Kidney (tissue), 14 donors: Measurements from ENCODE around the gene CATSPERD. TPM values are rescaled to one million over a fixed set of nuclear protein-coding genes. Genes with fewer than 3 reads are reported as not detected.
A peak's percentile ranks its signal among the peaks of the same experiment; 100 is the strongest.

Experiments
- DNase-seq, 5 donors: peaks; one replicate each; pipeline ENCODE4 v3.0.0-alpha.2; 2013 to 2020
- FAIRE-seq: peaks from 2 replicates; lab custom pipeline; 2012; peaks lifted over from hg19 to GRCh38; lab: Jason Lieb, UNC
- H3K27ac ChIP-seq, 2 donors: one replicate each; pipeline ENCODE4 v1.7.0; 2013; ENCODE audit warnings: low read depth in 2 of 2, low read length in 2 of 2, inconsistent platforms in 1 of 2
- H3K27me3 ChIP-seq: one replicate; pipeline ENCODE4 v1.7.1; 2013; ENCODE audit warnings: low read length, inconsistent platforms; ENCODE audit not compliant: control insufficient read depth, insufficient read depth
- H3K36me3 ChIP-seq, 3 donors: one replicate each; pipeline versions ENCODE4 v1.7.0 to v1.7.1; 2013; ENCODE audit warnings: low read length in 3 of 3, control low read depth in 1 of 3, inconsistent platforms in 1 of 3; ENCODE audit not compliant: insufficient read depth in 3 of 3, control insufficient read depth in 2 of 3
- H3K4me1 ChIP-seq, 3 donors: one replicate each; pipeline versions ENCODE4 v1.7.0 to v1.7.1; 2013; ENCODE audit warnings: low read length in 3 of 3, inconsistent platforms in 1 of 3, low read depth in 1 of 3; ENCODE audit not compliant: control insufficient read depth in 2 of 3, insufficient read depth in 2 of 3
- H3K4me3 ChIP-seq, 3 donors: one replicate each; pipeline versions ENCODE4 v1.7.0 to v1.8.1; 2013; ENCODE audit warnings: low read length in 3 of 3, control low read depth in 1 of 3, inconsistent platforms in 1 of 3
- H3K9ac ChIP-seq, 3 donors: one replicate each; pipeline versions ENCODE4 v1.7.0 to v1.7.1; 2013; ENCODE audit warnings: low read length in 3 of 3, control low read depth in 1 of 3, inconsistent platforms in 1 of 3
- H3K9me3 ChIP-seq, 3 donors: one replicate each; pipeline versions ENCODE4 v1.7.0 to v1.7.1; 2013; ENCODE audit warnings: low read length in 3 of 3, control low read depth in 1 of 3, inconsistent platforms in 1 of 3; ENCODE audit not compliant: control insufficient read depth in 2 of 3, insufficient read depth in 1 of 3
- intact Hi-C: fragments of 100-400 bp; cut with DNase I; formaldehyde crosslinking; loops from one replicate; pipeline ENCODE4 v1.11.1; 2022
- polyA plus RNA-seq: library from polyadenylated mRNA; stranded (reverse); fragments of 350-450 nt; fragmentation: Illumina TruSeq; extraction: RNeasy Lipid Tissue Mini Kit (QIAGEN cat#74804); gene quantifications from one replicate; pipeline ENCODE4 v1.2.3, GENCODE V29; 2014; ENCODE audit warnings: low read depth, low replicate concordance; ENCODE audit not compliant: insufficient read depth
- total RNA-seq: library from RNA; stranded (reverse); fragmentation: NEBNext Ultra II Directional; extraction: Animal tissue kit (Norgen Biotek cat#: 25700); gene quantifications from one replicate; pipeline ENCODE4 v1.2.1, GENCODE V29; 2021
- TF ChIP-seq, protein P1 (sequence below): IDR thresholded peaks from 3 replicates; pipeline ENCODE4 v1.5.1; 2012; ENCODE audit warnings: mild to moderate bottlenecking, moderate library complexity, borderline replicate concordance; ENCODE audit not compliant: insufficient read depth; ENCODE audit errors: extremely low read depth
- donor health status: control.
- donor health status: control.
- donor health status: control.
- donor health status: control.
- donor health status: control.
- donor health status: DM: yes; HTN: yes; CAD: no.
- donor health status: Normal renal cell carcinoma (clear cell type).

The CATSPERD gene
- total and polyA plus RNA-seq, 2 donors from 2014 or later: not detected

DNA sequence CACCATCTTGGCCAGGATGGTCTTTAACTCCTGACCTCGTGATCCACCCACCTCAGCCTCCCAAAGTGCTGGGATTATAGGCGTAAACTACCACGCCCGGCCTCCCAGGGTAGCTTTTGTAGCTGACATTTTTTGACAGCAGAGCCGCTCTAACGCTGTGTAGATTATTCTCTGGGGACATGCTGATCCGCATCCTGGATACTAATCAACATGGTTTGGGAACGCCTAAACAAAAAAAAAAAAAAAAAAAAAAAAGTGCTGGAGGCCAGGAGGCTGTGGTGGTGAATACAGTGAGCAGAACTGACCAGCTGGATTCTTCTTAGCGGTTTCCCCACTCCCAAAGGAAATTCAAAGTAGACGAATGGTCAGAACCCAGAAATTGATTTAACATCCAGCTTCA lies 5.6 kb upstream of the CATSPERD start:
- Histone ChIP-seq H3K9me3 (no peaks in the 10 kb centered on the region), H3K27ac (no peak overlapping the region), H3K36me3 (peaks cover 0 to 31% (median 11%) of the 10 kb centered on the region in 3 donors), H3K27me3 (no peaks in the 10 kb centered on the region), H3K4me3 (no peak overlapping the region), H3K9ac (no peak overlapping the region), H3K4me1 (peaks cover 0 to 14% (median 4%) of the 10 kb centered on the region in 3 donors)
- DNase-seq: no peak
- intact Hi-C loops: no loop called here
- no peak for FAIRE-seq
- TF ChIP-seq, protein P1, sequence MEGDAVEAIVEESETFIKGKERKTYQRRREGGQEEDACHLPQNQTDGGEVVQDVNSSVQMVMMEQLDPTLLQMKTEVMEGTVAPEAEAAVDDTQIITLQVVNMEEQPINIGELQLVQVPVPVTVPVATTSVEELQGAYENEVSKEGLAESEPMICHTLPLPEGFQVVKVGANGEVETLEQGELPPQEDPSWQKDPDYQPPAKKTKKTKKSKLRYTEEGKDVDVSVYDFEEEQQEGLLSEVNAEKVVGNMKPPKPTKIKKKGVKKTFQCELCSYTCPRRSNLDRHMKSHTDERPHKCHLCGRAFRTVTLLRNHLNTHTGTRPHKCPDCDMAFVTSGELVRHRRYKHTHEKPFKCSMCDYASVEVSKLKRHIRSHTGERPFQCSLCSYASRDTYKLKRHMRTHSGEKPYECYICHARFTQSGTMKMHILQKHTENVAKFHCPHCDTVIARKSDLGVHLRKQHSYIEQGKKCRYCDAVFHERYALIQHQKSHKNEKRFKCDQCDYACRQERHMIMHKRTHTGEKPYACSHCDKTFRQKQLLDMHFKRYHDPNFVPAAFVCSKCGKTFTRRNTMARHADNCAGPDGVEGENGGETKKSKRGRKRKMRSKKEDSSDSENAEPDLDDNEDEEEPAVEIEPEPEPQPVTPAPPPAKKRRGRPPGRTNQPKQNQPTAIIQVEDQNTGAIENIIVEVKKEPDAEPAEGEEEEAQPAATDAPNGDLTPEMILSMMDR: no peak

- no peak for FAIRE-seq
- intact Hi-C loops: no loop called here
- peaks cover 0 to 16% (median 5%) of the 10 kb centered on the region in 3 donors for H3K36me3 ChIP-seq
- no peak overlapping the region for H3K4me3 ChIP-seq
- no peaks in the 10 kb centered on the region for H3K9me3 ChIP-seq
- TF ChIP-seq, protein P1: no peak
- no peaks in the 10 kb centered on the region for H3K27me3 ChIP-seq
- no peak overlapping the region for H3K27ac ChIP-seq
- no peak overlapping the region for H3K9ac ChIP-seq
- peaks cover 0 to 17% (median 4%) of the 10 kb centered on the region in 3 donors for H3K4me1 ChIP-seq
- DNase-seq: peak in 1 of 5 donors; percentile 37
These were observed 3.1 kb upstream of the CATSPERD start for GRCh38 chr19:5717215-5717935.

GRCh38 chr19:5718037-5718578 lies 2.3 kb upstream of the CATSPERD start:
- FAIRE-seq (no peak), DNase-seq (peak in 1 of 5 donors; percentile 43)
- H3K27me3 ChIP-seq: no peaks in the 10 kb centered on the region
- peaks cover 0 to 10% (median 3%) of the 10 kb centered on the region in 3 donors for H3K36me3 ChIP-seq
- H3K4me3 ChIP-seq: peak overlapping the region in 1 of 3 donors; percentile 81
- H3K9me3 ChIP-seq: no peaks in the 10 kb centered on the region
- intact Hi-C loops: no loop called here
- H3K9ac ChIP-seq: no peak overlapping the region
- H3K27ac ChIP-seq: no peak overlapping the region
- peaks cover 0 to 17% (median 4%) of the 10 kb centered on the region in 3 donors for H3K4me1 ChIP-seq
- TF ChIP-seq, protein P1: no peak
